Natural killer cell (primary cell): ENCODE measurements around the gene KCNJ12. TPM values are rescaled to one million over a fixed set of nuclear protein-coding genes. Genes with fewer than 3 reads are reported as not detected.
"Not testable (repeated sequence)": the region's sequence is repeated elsewhere in the genome, so short reads cannot be mapped to it uniquely, and the experiment has no call there.

ENCODE experiments used
- ATAC-seq, 3 donors: fragments of 150-1000 bp in 2 of 3; fragments of 200-7000 bp in 1 of 3; cut with Tn5 transposase; 1 replicate in 1 of 3; 2 replicates in 2 of 3; pipeline ENCODE4 v1.10.0; 2021; ENCODE audit warnings: mild to moderate bottlenecking in 2 of 3, moderate library complexity in 2 of 3
- DNase-seq, 2 donors: peaks; one replicate each; pipeline versions ENCODE4 v3.0.0 to v3.0.0-alpha.2; 2013 to 2021; ENCODE audit warnings: mixed read lengths in 1 of 2
- H3K27ac ChIP-seq: one replicate; pipeline ENCODE4 v1.5.1; 2013; ENCODE audit warnings: mild to moderate bottlenecking, low read length
- H3K27me3 ChIP-seq: one replicate; pipeline ENCODE4 v1.6.1; 2013; ENCODE audit warnings: low read length; ENCODE audit not compliant: control insufficient read depth, insufficient read depth
- H3K36me3 ChIP-seq: one replicate; pipeline ENCODE4 v1.6.1; 2013; ENCODE audit warnings: low read length; ENCODE audit not compliant: control insufficient read depth, insufficient read depth
- H3K4me1 ChIP-seq: one replicate; pipeline ENCODE4 v1.6.1; 2013; ENCODE audit warnings: low read length; ENCODE audit not compliant: control insufficient read depth, insufficient read depth
- H3K4me3 ChIP-seq: one replicate; pipeline ENCODE4 v1.5.1; 2013; ENCODE audit warnings: low read length
- H3K9me3 ChIP-seq: one replicate; pipeline ENCODE4 v1.6.1; 2013; ENCODE audit warnings: low read length; ENCODE audit not compliant: control insufficient read depth, insufficient read depth
- H3K27ac Mint-ChIP-seq, 2 donors: one replicate each; pipeline ENCODE4 v1.8.0; 2022; ENCODE audit warnings: mild to moderate bottlenecking in 2 of 2, mixed read lengths in 2 of 2, moderate library complexity in 1 of 2
- H3K27me3 Mint-ChIP-seq, 2 donors: one replicate each; pipeline ENCODE4 v1.8.0; 2022; ENCODE audit warnings: low read depth in 2 of 2, mixed read lengths in 2 of 2
- H3K36me3 Mint-ChIP-seq: one replicate; pipeline ENCODE4 v1.8.0; 2022; ENCODE audit warnings: mixed read lengths
- H3K4me1 Mint-ChIP-seq, 2 donors: one replicate each; pipeline ENCODE4 v1.8.0; 2022; ENCODE audit warnings: mixed read lengths in 2 of 2
- H3K4me3 Mint-ChIP-seq: one replicate; pipeline ENCODE4 v1.8.0; 2022; ENCODE audit warnings: mild to moderate bottlenecking, moderate library complexity, mixed read lengths
- H3K9me3 Mint-ChIP-seq, 2 donors: one replicate each; pipeline ENCODE4 v1.8.0; 2022; ENCODE audit warnings: mixed read lengths in 2 of 2
- WGBS: methylation state at CpG from one replicate; pipeline ENCODE4 v1.1.7; 2013; ENCODE audit warnings: missing lambda C conversion rate; ENCODE audit not compliant: insufficient coverage; 5-methylcytosine and 5-hydroxymethylcytosine counted together
- intact Hi-C: fragments of 100-400 bp; cut with micrococcal nuclease; formaldehyde crosslinking; loops from one replicate; pipeline ENCODE4 v1.14.2; 2022
- total RNA-seq, 4 donors: library from RNA; stranded (reverse); fragments of 120-200 nt in 1 of 4; gene quantifications; one replicate each; pipeline versions ENCODE4 v1.2.3 to v1.2.4, GENCODE V29; 2013 to 2022
- TF ChIP-seq, protein P1 (sequence below): fragments of 200-600 bp; IDR thresholded peaks from one replicate; pipeline ENCODE4 v1.8.0; 2022; ENCODE audit warnings: antibody characterized with exemption

Gene KCNJ12
- total RNA-seq, result under 1 TPM in 1 of 3 donors, not detected in 2; 0.14 TPM
- total RNA-seq (2013), result 0.09 TPM

- Histone ChIP-seq H3K27ac (no peak within 1 kb of the TSS), H3K27me3 (peaks cover 35% of the 10 kb centered on the region), H3K4me1 (peaks cover 35% of the 10 kb centered on the region), H3K36me3 (no peaks in the 10 kb centered on the region), H3K4me3 (no peak within 1 kb of the TSS), H3K9me3 (no peaks in the 10 kb centered on the region)
- TF ChIP-seq, protein P1, sequence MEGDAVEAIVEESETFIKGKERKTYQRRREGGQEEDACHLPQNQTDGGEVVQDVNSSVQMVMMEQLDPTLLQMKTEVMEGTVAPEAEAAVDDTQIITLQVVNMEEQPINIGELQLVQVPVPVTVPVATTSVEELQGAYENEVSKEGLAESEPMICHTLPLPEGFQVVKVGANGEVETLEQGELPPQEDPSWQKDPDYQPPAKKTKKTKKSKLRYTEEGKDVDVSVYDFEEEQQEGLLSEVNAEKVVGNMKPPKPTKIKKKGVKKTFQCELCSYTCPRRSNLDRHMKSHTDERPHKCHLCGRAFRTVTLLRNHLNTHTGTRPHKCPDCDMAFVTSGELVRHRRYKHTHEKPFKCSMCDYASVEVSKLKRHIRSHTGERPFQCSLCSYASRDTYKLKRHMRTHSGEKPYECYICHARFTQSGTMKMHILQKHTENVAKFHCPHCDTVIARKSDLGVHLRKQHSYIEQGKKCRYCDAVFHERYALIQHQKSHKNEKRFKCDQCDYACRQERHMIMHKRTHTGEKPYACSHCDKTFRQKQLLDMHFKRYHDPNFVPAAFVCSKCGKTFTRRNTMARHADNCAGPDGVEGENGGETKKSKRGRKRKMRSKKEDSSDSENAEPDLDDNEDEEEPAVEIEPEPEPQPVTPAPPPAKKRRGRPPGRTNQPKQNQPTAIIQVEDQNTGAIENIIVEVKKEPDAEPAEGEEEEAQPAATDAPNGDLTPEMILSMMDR, result no peak
- Mint-ChIP-seq H3K9me3 (no peaks in the 10 kb centered on the region), H3K27me3 (peaks cover 8 to 12% of the 10 kb centered on the region in 2 donors), H3K36me3 (no peaks in the 10 kb centered on the region), H3K27ac (no peak within 1 kb of the TSS), H3K4me1 (peaks cover 0 to 13% of the 10 kb centered on the region in 2 donors), H3K4me3 (peak within 1 kb of the TSS; percentile 35)
- 5% methylated on average over 82 of the region's 82 CpGs for WGBS
- intact Hi-C loops, result no loop called here
- DNase-seq (no peak), ATAC-seq (peak in 1 of 3 donors; percentile 18)
Measured at GRCh38 chr17:21376081-21376758, at the start of gene KCNJ12. Gene KCNJ12, plus strand, starts transcription at chr17:21376357. Its CDS starts 38,986 bp downstream, at chr17:21415343.

DNA sequence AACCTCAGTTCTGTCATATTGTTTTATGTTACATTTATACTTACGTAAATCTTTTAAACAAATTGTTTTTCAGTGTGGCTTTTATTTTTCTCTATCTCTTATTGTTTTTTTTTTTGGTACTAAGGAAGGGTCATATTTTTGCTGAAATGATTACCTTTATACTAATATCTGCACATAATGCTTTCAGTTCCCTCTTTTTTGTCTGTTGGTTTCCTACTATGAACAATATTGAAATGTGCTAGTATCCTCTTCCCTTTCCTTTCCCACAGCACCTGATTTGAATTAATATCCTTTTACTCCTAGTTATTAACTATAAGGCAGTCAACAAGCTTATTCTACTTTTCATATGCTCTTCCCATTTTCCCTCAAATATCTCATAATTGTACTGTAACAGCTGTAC, 48.2 kb upstream of the KCNJ12 start:
- DNase-seq, H3K27ac ChIP-seq, H3K36me3 Mint-ChIP-seq, H3K4me3 Mint-ChIP-seq, H3K27me3 ChIP-seq, H3K4me1 Mint-ChIP-seq, H3K4me1 ChIP-seq, H3K9me3 ChIP-seq, H3K27me3 Mint-ChIP-seq, H3K27ac Mint-ChIP-seq, H3K4me3 ChIP-seq, ATAC-seq, H3K36me3 ChIP-seq, intact Hi-C loops, H3K9me3 Mint-ChIP-seq: not testable (repeated sequence)
- WGBS, result no CpG with 5 or more reads among the region's 1 CpG

GRCh38 chr17:21328778-21329177, 47.4 kb upstream of the KCNJ12 start:
- H3K4me3 ChIP-seq, H3K27ac Mint-ChIP-seq, ATAC-seq, H3K4me1 ChIP-seq, H3K9me3 Mint-ChIP-seq, H3K36me3 Mint-ChIP-seq, intact Hi-C loops, DNase-seq, H3K36me3 ChIP-seq, H3K9me3 ChIP-seq, H3K27ac ChIP-seq, H3K27me3 ChIP-seq, H3K4me3 Mint-ChIP-seq, H3K4me1 Mint-ChIP-seq, H3K27me3 Mint-ChIP-seq: not testable (repeated sequence)
- no CpG with 5 or more reads among the region's 2 CpGs for WGBS

DNA sequence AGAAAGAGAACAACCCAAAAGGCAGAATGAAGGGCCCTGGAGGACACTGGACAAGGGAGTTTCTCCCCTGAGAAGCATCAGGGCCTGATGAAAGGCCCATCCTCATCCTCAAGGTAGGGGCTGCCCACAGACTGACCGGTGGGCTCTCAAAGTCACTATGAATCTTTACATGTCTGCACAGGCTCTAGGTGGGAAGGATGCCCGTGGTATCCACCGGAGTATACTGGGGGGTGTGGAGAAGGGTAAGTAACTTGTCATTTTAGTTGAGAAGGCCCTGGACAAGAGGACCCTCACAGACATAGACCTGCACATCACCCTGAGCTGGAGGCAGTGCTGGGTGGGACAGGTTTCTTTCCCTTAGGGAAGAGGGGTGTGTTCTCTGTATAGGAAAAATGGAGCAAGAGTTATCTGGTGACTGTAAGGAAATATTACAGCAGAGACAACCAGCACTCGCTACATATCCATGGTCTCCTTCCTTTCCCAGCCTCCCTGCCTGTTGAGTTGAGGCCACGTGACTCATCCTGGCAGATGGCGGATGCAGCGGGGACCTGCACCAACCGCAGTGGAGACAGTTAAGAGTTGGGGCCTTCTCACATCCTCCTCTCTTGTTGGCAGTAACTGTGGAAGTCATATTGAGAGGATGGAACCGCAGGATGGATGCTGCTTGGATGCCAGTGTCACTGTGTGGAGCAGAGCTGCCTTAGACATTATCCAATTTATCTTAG, 45.6 kb upstream of the KCNJ12 start:
- intact Hi-C loops, result no loop called here
- Mint-ChIP-seq H3K9me3 (peaks cover 2 to 8% of the 10 kb centered on the region in 2 donors), H3K4me1 (no peaks in the 10 kb centered on the region), H3K4me3 (no peak overlapping the region), H3K36me3 (no peaks in the 10 kb centered on the region), H3K27me3 (peaks cover 3% of the 10 kb centered on the region in 2 donors), H3K27ac (no peak overlapping the region)
- peak in 1 of 3 donors; percentile 27 for ATAC-seq
- TF ChIP-seq, protein P1, result no peak
- no peaks in the 10 kb centered on the region for H3K36me3 ChIP-seq
- 86% methylated on average over 8 of the region's 9 CpGs for WGBS
- peaks cover 3% of the 10 kb centered on the region for H3K4me1 ChIP-seq
- H3K4me3 ChIP-seq, result no peak overlapping the region
- H3K27ac ChIP-seq, result no peak overlapping the region
- DNase-seq, result no peak
- H3K27me3 ChIP-seq, result no peaks in the 10 kb centered on the region
- H3K9me3 ChIP-seq, result peaks cover 3% of the 10 kb centered on the region

GRCh38 chr17:21336541-21337294, 39.4 kb upstream of the KCNJ12 start:
- H3K9me3 Mint-ChIP-seq, H3K27me3 ChIP-seq, ATAC-seq, H3K4me1 ChIP-seq, H3K27me3 Mint-ChIP-seq, H3K27ac ChIP-seq, H3K4me1 Mint-ChIP-seq, H3K4me3 ChIP-seq, H3K36me3 ChIP-seq, intact Hi-C loops, H3K27ac Mint-ChIP-seq, H3K36me3 Mint-ChIP-seq, H3K9me3 ChIP-seq, DNase-seq, H3K4me3 Mint-ChIP-seq: not testable (repeated sequence)
- WGBS, result 84% methylated on average over 4 of the region's 4 CpGs

- H3K4me3 ChIP-seq, H3K36me3 ChIP-seq, H3K27me3 ChIP-seq, H3K4me3 Mint-ChIP-seq, intact Hi-C loops, H3K27me3 Mint-ChIP-seq, H3K9me3 Mint-ChIP-seq, DNase-seq, H3K4me1 Mint-ChIP-seq, H3K9me3 ChIP-seq, H3K4me1 ChIP-seq, H3K36me3 Mint-ChIP-seq, H3K27ac Mint-ChIP-seq, ATAC-seq, H3K27ac ChIP-seq: not testable (repeated sequence)
- WGBS, result 80% methylated on average over 8 of the region's 8 CpGs
Measured at GRCh38 chr17:21337981-21338625, 38.1 kb upstream of the KCNJ12 start.
